GM21515 (cell line): Measurements from ENCODE around the gene ASTN2.

Source experiments
- ATAC-seq: cut with Tn5 transposase; IDR thresholded peaks from one replicate; pipeline ENCODE4 v1.9.1; 2021; ENCODE audit not compliant: unreplicated experiment

The ASTN2 gene

DNA sequence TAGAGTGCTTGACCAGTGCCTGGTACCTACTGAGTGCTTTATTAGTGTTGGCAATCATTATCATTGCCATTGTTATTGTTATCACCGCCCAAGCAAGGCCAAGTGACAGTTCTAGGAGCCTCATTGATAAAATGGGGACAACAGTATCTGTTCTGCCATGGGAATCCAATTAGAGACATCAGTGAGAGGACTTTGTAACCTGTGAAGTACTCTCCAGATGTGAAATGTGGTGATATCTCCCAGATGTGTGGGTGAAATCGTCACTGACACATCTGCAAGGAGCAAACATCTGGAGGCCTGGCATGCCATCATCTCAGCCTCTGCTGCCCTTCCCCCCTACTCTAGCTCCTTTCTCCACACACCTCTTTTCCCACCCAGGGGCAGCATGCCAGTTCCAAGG lies 1000.5 kb downstream of the ASTN2 start:
- no peak for ATAC-seq

- no peak for ATAC-seq
Measured at GRCh38 chr9:116411506-116411905, 1003.4 kb downstream of the ASTN2 start.

- ATAC-seq, result no peak
Measured at GRCh38 chr9:116409638-116410037, 1005.2 kb downstream of the ASTN2 start.

GRCh38 chr9:116409129-116409528 lies 1005.7 kb downstream of the ASTN2 start:
- ATAC-seq, result no peak

DNA sequence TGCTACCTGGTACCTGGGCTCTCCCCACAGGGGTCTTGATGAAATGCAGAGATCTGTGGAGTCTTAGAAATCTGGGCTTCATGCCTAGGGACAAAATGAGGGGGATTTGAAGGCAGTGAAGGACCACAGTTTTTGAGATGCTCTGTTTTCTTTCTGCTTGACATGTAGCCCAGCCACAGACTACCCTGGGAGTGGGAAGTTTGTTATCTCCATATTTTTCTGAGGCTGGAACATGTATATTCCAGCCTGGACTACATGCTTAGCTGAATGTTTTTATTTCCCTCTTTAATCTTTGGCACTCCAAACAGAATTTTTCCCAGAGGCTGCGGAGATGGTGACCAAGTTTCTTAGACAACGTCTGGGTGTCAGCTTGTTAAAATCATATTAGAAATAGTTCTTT lies 1008.4 kb downstream of the ASTN2 start:
- ATAC-seq, result no peak

DNA sequence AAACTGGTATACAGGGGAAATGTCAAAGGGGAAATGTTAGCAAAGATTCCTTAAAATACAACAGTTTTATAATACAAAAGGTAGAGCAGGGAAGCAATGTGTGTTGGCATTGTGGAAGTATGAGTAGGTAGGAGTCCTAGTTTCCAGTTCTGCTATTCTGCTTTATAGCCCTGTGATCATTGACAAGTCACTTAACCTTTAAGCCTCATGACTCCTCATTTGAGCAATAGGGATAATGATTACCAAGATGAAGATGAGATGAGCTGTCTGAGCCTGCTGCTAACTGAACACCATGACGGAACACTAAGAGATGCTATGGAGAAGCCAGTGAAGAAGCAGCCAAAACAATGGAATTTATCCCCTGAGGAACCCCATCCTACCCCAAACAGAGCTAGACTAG lies 1009.5 kb downstream of the ASTN2 start:
- ATAC-seq, result no peak

DNA sequence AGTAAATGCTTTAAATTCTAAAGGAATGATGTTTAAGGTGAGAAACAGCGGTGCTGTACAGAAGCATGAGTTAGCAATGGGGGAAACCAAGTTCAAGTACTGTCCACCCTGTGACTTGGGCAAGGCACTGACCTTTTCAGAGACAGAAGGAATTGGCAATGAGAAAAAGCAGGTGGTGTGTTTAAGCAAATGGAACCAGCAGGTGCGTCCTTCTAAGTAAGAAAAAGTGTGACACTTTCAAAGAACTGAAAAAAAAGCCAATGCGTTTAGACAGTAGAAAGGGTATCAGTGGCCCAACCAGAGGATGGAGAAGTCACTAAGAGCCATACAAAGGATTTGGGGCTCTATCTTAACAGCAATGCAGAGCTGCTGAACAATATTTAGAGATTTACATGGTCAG lies 1010.6 kb downstream of the ASTN2 start:
- ATAC-seq, result no peak

DNA sequence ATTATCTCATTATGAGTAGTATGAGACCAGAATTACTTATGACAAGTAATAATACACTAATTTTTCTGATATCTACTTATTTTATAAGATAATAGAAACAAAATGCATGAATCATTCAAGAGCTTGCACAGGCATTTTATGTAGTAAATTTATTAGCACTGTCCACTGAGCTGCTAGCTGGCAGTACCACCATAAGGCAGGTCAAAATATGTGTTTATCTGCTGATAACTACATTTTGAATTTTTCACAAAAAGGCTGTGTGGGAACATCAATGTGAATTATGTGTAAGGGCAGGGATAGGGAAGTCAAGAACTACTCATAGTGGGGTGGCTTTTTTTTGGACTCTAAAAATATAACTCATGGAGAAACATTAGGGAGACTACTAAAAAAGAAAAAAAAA lies 1011.7 kb downstream of the ASTN2 start:
- no peak for ATAC-seq

DNA sequence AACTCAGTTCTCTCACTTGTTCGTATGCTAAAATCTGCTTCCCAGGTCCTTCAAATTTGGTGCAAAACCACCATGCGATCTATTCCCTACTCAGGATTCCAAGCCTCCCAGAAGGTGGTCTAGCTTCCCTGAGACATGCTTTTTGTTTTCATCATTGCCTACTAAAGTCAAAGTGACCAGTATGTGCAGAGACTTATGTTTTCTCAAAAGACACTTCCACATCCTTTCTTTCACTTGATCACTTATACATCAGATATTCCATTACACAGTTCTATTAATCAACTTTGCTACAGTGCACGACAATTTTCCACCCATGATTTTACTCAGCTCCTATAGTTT lies 1019.2 kb downstream of the ASTN2 start:
- ATAC-seq, result no peak

- no peak for ATAC-seq
Measured at GRCh38 chr9:116394894-116395698, 1019.8 kb downstream of the ASTN2 start.

- ATAC-seq, result no peak
Measured at GRCh38 chr9:116394070-116394469, 1020.8 kb downstream of the ASTN2 start.

- no peak for ATAC-seq
Measured at GRCh38 chr9:116393198-116393597, 1021.7 kb downstream of the ASTN2 start.

DNA sequence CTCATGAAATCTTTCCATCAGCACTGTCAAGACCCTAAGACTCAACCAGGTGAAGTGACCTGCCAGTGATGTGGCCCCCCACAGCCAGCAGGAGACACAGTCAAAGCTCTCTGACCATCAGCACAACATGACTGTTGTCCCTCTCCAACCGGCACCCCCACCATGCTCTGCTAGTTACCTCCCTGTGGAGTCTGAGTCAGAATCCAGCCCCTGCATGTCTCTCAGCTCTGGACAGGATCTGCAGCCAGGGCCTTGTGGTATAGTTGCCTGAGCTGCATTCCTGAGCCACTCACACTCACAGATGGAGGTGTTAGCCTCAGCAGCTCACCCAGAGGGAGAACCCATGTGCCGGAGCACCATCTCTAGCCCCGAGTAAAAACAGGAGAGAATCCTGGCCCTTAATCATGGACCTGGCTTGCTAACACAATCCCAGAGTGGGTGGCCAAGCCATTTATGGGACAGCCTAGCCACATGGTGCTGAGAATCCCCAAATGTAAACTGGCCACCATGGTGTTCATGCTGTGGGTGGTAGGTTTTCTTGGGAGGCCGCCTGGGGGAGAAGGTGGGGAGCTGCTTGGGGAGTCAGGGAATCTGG lies 1023.5 kb downstream of the ASTN2 start:
- ATAC-seq, result peak; percentile 10

- peak; percentile 76 for ATAC-seq
Measured at GRCh38 chr9:116390303-116391228, 1024.3 kb downstream of the ASTN2 start.

GRCh38 chr9:116389541-116390302 lies 1025.1 kb downstream of the ASTN2 start:
- no peak for ATAC-seq

DNA sequence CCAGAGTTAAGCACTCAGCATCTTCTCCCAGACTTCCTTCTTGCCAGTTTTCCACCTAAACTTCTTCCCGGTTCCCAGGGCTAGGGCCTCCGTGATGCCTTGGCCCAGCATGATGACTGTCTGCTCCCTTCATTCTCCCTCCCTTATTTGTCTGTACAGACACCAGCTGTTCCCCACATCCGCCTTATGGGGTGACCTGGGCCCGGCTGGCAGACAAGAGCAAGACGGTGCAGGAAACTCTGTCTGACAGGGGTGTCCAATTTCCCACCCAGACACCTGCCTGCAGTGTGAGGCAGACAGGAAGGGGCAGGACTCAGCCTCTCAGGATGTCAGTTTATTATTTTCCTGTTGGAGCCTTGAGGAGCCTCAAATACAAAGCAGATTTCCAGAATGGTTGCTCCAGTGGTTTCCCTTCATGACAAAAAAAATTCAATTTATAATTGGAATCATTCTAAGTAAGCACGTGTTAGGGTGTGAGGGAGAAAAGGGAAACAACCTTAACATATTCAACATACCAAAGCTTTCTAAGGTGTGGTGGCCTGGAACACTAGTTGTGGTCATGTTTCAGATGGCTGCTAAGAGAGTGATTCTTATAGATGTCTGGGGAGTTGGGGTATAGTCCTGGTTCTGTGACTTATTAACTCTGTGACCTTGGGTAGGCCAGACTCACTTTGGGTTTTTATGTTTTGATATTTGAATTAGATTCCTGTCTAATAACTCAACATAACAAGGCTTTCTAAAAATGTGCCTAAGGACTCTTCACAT lies 1026.7 kb downstream of the ASTN2 start:
- ATAC-seq, result peak; percentile 35

- ATAC-seq, result no peak
Measured at GRCh38 chr9:116383936-116384335, 1030.9 kb downstream of the ASTN2 start.

GRCh38 chr9:116383133-116383532 lies 1031.7 kb downstream of the ASTN2 start:
- ATAC-seq, result no peak

GRCh38 chr9:116382053-116382452 lies 1032.8 kb downstream of the ASTN2 start:
- ATAC-seq, result no peak

- no peak for ATAC-seq
Measured at GRCh38 chr9:116381350-116381749, 1033.5 kb downstream of the ASTN2 start.
